Ramos (cell line): ENCODE results near the gene MTG2.

ENCODE experiments used
- in situ Hi-C: fragments of 300-500 bp; cut with MboI; formaldehyde crosslinking; loops from one replicate; pipeline ENCODE4 v1.14.3; 2022; ENCODE audit warnings: low sequenced_read_pairs; ENCODE audit not compliant: unreplicated experiment

MTG2 gene, protein sequence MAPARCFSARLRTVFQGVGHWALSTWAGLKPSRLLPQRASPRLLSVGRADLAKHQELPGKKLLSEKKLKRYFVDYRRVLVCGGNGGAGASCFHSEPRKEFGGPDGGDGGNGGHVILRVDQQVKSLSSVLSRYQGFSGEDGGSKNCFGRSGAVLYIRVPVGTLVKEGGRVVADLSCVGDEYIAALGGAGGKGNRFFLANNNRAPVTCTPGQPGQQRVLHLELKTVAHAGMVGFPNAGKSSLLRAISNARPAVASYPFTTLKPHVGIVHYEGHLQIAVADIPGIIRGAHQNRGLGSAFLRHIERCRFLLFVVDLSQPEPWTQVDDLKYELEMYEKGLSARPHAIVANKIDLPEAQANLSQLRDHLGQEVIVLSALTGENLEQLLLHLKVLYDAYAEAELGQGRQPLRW

DNA sequence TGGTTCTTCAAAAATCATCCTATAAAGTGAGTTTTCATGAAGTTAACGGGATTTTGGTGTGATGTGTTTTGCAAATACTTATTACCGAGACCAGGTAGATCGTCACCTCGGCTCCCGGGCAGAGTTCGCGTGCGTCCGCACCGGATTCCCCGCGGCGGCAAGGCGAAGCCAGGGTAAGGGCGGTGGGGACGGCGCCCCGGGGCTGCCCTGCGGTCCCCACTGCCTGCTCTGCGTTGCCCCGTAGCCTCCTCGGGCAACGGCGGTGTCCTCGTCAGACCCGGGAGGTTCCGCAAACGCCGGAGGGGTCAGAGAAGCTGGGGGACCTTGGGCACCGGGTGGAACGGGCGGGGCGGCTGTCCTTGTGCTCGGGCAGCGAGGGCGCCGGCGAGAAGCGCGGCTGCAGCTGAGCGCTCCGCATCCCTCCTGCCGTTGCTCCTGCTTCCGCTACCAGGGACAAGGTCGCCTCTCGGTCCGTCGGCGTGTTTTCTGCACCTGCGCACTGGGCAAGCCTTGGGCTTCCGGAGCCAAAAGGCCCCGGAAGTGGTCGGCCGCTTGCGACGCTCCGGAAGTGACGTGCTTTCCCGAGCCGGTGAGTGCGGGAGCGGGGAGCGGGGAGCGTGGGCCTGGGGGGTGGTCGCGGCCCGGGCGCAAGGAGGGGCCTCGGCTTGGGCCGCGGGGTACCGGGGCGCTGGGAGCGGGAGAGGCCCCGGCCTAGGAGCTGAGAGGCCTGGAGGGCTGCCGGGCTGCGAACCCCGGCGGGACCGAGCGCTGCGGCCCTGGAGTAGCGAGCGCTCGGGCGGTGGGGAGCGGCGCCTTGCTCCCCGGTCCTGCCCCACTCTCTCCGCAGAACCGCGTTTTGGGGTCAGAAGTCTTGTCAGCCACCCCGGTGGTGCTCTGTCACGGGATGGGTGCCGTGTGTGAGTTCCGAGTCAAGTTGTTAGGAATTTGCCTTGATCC, at the start of gene MTG2:
Gene MTG2, plus strand, starts transcription at position 560 of the 957 bp plus-strand sequence. CDS start 10,393 bp downstream, outside the sequence.
- in situ Hi-C loops = no loop called here

DNA sequence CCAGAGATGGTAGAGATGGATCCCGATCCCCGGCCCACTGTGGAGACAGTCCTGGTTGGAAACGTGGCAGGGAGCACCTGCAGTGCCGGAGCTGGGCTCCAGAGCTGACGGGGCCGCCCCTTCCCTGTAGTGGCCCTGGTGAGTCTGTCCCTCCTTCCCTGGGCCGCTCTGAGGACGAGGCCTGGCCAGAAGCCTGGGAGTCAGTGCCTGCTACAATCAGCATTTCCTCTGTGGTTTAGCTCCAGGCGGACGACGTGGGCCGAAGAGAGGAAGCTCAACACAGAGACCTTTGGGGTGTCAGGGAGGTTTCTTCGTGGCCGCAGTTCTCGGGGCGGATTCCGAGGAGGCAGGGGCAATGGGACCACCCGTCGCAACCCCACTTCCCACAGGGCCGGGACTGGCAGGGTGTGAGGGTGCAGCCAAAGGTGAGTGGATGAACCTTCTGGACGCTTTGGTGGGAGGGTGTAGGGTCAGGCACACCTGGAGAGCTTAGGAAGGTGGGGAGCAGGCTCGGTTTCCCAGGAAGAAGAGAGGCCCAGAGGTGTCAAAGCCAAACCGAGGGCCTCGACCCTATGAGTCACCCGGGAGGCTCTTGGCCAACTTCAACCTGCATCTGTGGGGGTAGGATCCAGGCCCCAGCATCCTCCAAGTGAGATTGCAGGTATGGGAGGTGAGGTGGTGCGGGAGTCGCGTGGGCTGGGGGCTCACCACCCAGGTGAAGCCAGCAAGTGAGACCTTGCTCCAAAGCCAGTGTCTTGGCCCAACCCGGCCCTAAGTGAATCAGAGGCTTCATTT, 49.6 kb upstream of the MTG2 start:
- in situ Hi-C loops = no loop called here

- in situ Hi-C loops = no loop called here
Observed at GRCh38 chr20:62133864-62134263, 49.0 kb upstream of the MTG2 start.

DNA sequence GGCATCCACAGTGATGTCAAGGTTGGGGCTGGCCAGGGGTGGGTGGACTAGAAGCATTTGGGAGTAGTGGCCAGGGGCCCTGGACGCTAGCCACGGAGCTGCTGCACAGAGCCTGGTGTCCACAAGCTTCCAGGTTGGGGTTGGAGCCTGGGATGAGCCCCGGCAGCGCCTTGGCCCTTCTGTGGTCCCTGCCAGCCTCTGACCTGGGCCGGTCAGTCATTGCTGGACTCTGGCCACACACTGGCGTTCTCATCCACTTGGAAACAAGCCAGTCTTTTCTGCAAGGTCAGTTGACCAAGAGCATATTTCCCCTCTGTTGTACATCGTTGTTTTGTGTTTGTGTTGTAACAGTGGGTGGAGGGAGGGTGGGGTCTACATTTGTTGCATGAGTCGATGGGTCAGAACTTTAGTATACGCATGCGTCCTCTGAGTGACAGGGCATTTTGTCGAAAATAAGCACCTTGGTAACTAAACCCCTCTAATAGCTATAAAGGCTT, 48.0 kb upstream of the MTG2 start:
- in situ Hi-C loops = no loop called here

- in situ Hi-C loops = no loop called here
Observed at GRCh38 chr20:62135573-62136266, 47.1 kb upstream of the MTG2 start.

- in situ Hi-C loops = no loop called here
Observed at GRCh38 chr20:62136283-62137091, 46.3 kb upstream of the MTG2 start.

DNA sequence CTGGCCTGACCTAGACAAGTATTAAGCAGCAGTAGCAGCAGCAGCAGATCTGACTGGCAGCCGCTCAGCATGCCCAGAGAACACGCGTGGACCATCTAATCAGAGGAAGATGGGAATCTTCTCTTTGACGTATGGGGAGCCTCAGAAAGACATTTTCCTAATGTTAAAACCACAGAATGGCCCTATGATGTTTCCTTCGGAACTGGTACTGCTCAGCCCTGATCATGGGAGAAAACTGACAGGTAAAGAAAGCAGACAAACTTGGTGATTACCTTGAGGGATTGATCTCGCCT, 45.8 kb upstream of the MTG2 start:
- in situ Hi-C loops = no loop called here

GRCh38 chr20:62137478-62138203, 45.2 kb upstream of the MTG2 start:
- in situ Hi-C loops = no loop called here

- in situ Hi-C loops = no loop called here
Observed at GRCh38 chr20:62138204-62138543, 44.7 kb upstream of the MTG2 start.

GRCh38 chr20:62138912-62139311, 43.9 kb upstream of the MTG2 start:
- in situ Hi-C loops = no loop called here

- in situ Hi-C loops = loop anchor here (5.0 kb wide), 1 partner anchor 127 kb away; no protein-coding TSS in a partner anchor
Observed at GRCh38 chr20:62139636-62140035, 43.2 kb upstream of the MTG2 start.

DNA sequence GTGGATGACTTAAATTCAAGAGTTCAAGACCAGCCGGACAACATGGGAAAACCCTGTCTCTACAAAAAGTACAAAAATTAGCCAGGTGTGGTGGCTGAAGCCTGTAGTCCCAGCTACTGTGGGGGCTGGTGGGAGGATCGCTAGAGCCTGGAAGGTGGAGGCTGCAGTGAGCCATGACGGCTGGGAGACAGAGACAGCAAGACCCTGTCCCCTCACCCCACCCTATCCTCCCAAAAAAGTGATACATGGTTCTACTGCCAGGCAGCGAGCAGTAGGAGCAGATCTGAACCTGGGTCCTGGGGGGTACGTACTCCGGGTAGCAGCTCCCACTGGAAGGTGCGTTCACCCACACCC, 41.8 kb upstream of the MTG2 start:
- in situ Hi-C loops = loop anchor here (5.0 kb wide), 1 partner anchor 129 kb away; no protein-coding TSS in a partner anchor

- in situ Hi-C loops = loop anchor here (5.0 kb wide), 1 partner anchor 129 kb away; no protein-coding TSS in a partner anchor
Observed at GRCh38 chr20:62141397-62142251, 41.2 kb upstream of the MTG2 start.

GRCh38 chr20:62142252-62143080, 40.4 kb upstream of the MTG2 start:
- in situ Hi-C loops = loop anchor here (5.0 kb wide), 1 partner anchor 130 kb away; no protein-coding TSS in a partner anchor

DNA sequence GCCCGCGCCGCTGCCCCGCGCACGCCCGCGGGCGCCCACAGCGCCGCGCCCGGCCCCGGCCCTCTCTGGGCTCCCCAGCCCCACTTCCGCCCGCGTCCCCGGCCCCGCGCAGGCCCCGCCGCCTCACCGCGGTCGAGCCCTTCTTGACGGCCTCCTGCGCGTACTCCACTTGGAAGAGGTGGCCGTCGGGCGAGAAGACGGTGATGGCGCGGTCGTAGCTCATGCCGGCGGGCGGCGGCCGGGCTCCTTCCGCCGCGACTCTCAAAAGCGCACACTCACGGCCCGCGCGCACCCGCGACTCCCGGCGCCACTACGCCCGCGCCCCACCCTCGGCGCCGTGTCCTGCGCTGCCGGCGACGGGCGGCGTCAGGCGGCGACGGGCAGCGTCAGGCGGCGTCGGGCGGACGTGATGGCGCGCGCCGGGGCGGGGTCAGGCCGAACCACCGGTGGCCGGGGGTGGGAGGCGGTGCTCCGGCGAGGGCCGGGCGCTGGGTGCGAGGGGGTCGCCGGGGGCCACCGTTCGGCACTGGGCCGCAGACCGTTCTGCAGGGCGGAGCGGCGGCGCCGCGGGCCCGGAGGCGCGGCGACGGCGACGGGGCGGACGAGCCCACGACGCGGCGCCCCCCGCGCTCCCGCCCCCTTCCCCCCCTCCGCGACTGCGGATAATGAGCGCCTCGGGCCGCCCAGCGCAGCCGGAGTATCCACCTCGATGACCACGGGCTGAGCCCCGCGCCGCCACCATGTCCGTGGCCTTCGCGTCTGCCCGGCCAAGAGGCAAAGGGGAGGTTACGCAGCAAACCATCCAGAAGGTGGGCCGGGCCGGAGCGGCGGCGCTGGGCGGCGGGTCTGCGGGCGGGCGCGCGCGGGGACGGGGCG, 39.5 kb upstream of the MTG2 start, which contains the start of the genes PSMA7 and SS18L1:
Gene PSMA7, minus strand, starts transcription at position 314 of the 876 bp plus-strand sequence. Its CDS starts 91 bp downstream, at position 223.
Gene SS18L1, plus strand, starts transcription at position 689 of the 876 bp plus-strand sequence. Its CDS starts 52 bp downstream, at position 741.
- in situ Hi-C loops = loop anchor here (5.0 kb wide), 1 partner anchor 131 kb away; no protein-coding TSS in a partner anchor
